Measurements from ENCODE around the gene CCNDBP1. TPM values are rescaled to one million over a fixed set of nuclear protein-coding genes. Genes with fewer than 3 reads are reported as not detected.

CCNDBP1 gene, protein sequence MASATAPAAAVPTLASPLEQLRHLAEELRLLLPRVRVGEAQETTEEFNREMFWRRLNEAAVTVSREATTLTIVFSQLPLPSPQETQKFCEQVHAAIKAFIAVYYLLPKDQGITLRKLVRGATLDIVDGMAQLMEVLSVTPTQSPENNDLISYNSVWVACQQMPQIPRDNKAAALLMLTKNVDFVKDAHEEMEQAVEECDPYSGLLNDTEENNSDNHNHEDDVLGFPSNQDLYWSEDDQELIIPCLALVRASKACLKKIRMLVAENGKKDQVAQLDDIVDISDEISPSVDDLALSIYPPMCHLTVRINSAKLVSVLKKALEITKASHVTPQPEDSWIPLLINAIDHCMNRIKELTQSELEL
- total RNA-seq (10 to 100 TPM; 55.8 to 99.2 (median 79.7) TPM), polyA plus RNA-seq (10 to 100 TPM; 54.6 to 66.7 (median 61.3) TPM)
- long read RNA-seq, donor 1, transcript CCNDBP1-207 (2 exons, 750 nt) = minor isoform, 6 of 72 reads
- long read RNA-seq, donor 1, transcript CCNDBP1-201 (11 exons, 3,660 nt) = major isoform, 64 of 72 reads
- long read RNA-seq, donor 1, partial matches to known transcripts = 0 of 72 reads
- long read RNA-seq, donor 1, other reads (novel, unspliced or antisense) = 0 of 72 reads
- long read RNA-seq, donor 2, transcript CCNDBP1-201 (11 exons, 3,660 nt) = major isoform, 33 of 44 reads
- long read RNA-seq, donor 2, partial matches to known transcripts = 5 of 44 reads
- long read RNA-seq, donor 2, other reads (novel, unspliced or antisense) = 0 of 44 reads

DNA sequence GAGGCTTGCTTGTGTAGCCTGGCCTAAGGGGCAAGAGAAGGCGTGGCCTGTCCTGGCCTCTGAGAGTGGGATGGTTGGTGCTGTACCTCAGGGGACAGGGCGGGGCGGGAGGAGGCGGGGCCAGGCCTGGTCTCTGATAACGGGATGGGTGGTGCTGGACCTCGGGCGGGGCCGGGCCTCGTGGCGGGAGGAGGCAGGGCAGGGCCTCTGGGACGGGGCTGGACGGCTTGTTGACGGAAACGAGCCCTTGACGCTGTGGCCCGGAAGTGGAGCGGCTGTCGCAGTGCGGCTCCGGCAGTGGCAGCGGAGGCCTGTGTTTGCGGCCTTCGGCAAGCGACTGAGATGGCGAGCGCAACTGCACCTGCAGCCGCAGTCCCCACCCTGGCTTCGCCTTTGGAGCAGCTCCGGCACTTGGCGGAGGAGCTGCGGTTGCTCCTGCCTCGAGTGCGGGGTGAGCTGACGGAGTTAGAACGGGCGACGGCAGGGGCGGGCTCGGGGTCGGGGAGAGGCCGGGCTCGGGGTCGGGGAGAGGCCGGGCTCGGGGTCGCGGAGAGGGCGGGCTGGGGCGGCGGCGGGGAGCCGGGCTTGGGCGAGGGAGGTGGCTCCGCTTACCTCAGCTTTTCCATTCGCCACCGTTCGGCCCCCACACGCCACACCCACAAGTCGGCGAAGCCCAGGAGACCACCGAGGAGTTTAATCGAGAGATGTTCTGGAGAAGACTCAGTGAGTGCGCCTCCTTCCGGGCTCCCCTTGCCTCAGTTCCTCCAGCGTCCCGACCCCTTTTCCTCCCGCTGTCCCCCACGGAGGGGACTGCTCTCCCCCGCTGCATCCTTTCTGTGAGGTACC lies at the start of gene CCNDBP1:
Gene CCNDBP1, plus strand, starts transcription at position 247 of the 846 bp plus-strand sequence. Its CDS starts 96 bp downstream, at position 343.
- TF ChIP-seq, protein P1, sequence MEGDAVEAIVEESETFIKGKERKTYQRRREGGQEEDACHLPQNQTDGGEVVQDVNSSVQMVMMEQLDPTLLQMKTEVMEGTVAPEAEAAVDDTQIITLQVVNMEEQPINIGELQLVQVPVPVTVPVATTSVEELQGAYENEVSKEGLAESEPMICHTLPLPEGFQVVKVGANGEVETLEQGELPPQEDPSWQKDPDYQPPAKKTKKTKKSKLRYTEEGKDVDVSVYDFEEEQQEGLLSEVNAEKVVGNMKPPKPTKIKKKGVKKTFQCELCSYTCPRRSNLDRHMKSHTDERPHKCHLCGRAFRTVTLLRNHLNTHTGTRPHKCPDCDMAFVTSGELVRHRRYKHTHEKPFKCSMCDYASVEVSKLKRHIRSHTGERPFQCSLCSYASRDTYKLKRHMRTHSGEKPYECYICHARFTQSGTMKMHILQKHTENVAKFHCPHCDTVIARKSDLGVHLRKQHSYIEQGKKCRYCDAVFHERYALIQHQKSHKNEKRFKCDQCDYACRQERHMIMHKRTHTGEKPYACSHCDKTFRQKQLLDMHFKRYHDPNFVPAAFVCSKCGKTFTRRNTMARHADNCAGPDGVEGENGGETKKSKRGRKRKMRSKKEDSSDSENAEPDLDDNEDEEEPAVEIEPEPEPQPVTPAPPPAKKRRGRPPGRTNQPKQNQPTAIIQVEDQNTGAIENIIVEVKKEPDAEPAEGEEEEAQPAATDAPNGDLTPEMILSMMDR (IDR thresholded peaks at IDR 0.05 in 8 of 11, conservative IDR thresholded peaks at IDR 0.05 in 3 of 11) = peak in 8 of 11 experiments; percentile 21 to 64 (median 43)
- TF ChIP-seq POLR2A (IDR thresholded peaks at IDR 0.05) (peak; percentile 80 to 87 (median 81)), POLR2AphosphoS5 (IDR thresholded peaks at IDR 0.05) (peak; percentile 98 to 99 (median 99))
- Histone ChIP-seq H3K27ac (peak within 1 kb of the TSS; percentile 92 to 99 (median 96)), H3K4me3 (peak within 1 kb of the TSS; percentile 51 to 84 (median 63)), H3K36me3 (peaks cover 0 to 66% (median 26%) of the 10 kb centered on the region in 6 donors), H3K9me3 (no peaks in the 10 kb centered on the region), H3K27me3 (replicated peaks in 1 of 7) (no peaks in the 10 kb centered on the region), H3K4me1 (peaks cover 19 to 54% (median 39%) of the 10 kb centered on the region in 6 donors)
- 0 to 3% (median 1%) methylated on average over 19 to 69 of the region's 69 CpGs for WGBS, 5 donors
- DNase-seq = peak; percentile 100
- intact Hi-C loops (cut with DNase I; ENCODE audit: low total_unique reads) = no loop called here

DNA sequence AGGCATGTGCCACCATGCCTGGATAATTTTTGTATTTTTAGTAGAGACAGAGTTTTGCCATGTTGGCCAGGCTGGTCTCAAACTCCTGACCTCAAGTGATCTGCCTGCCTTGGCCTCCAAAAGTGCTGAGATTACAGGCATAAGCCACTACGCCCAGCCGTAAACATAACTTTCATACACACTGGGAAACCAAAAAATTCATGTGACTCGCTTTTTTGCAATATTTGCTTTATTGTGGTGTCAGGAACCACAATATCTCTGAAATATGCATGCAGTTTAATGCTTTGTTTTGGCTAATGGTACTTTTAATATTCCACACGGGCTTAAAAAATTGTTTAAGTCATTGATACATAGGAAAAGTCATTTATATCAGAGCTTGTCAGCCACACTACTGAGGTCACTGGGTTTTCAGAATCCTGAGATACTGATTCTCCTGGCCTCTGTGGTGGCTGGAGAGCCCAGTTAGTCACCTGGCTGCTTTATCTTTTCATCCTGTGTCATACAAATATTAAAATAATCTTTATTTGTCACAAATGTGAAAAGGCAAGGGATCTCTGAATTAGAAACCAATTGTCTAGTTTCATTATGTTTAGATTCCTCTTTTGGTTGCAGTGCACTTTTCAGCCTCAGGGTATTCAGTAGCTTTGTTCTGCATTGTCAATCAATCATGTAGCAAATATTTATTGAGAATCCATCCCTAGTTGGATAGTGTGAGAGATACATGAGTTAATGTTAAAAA lies 41.8 kb upstream of the CCNDBP1 start:
- Histone ChIP-seq H3K4me1 (peaks cover 3 to 25% (median 14%) of the 10 kb centered on the region in 6 donors), H3K9me3 (no peaks in the 10 kb centered on the region), H3K36me3 (peaks cover 0 to 82% (median 44%) of the 10 kb centered on the region in 6 donors), H3K4me3 (no peak overlapping the region), H3K27ac (peak overlapping the region in 3 of 8 donors; percentile 4 to 24 (median 10)), H3K27me3 (replicated peaks in 1 of 7) (no peaks in the 10 kb centered on the region)
- DNase-seq = no peak
- intact Hi-C loops (cut with DNase I; ENCODE audit: low total_unique reads) = no loop called here
- WGBS, 5 donors = 82 to 91% (median 87%) methylated on average over 4 of the region's 4 CpGs
- TF ChIP-seq POLR2A (IDR thresholded peaks at IDR 0.05) (no peak), POLR2AphosphoS5 (IDR thresholded peaks at IDR 0.05) (no peak)
- TF ChIP-seq, protein P1 (IDR thresholded peaks at IDR 0.05 in 8 of 11, conservative IDR thresholded peaks at IDR 0.05 in 3 of 11) = peak in 2 of 11 experiments; percentile 9 to 18

DNA sequence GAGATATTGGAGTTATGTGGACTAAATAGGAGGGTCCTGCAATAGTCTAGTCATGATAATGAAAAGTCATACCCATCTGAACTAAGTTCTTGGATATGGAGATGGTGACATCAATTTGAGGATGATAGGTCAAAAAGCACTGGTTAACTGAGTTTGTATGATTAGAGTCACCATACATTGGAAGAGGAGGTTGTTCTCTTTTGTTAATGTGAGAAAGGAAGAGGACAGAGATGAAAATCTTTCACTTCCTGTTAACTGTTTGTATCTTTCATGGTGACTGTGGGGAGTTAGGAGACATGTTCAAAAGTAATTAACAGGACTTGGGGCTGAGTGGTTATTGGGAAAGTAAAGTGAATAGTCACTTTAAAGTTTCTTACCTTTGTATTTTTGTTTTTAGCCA lies 40.7 kb upstream of the CCNDBP1 start:
- peaks cover 0 to 82% (median 42%) of the 10 kb centered on the region in 6 donors for H3K36me3 ChIP-seq
- intact Hi-C loops (cut with DNase I; ENCODE audit: low total_unique reads) = no loop called here

More for the DNA sequence above, 40.7 kb upstream of the CCNDBP1 start:
- Histone ChIP-seq H3K27me3 (replicated peaks in 1 of 7) (no peaks in the 10 kb centered on the region), H3K4me1 (peaks cover 3 to 25% (median 14%) of the 10 kb centered on the region in 6 donors), H3K27ac (peak overlapping the region in 2 of 8 donors; percentile 2 to 19), H3K9me3 (no peaks in the 10 kb centered on the region), H3K4me3 (no peak overlapping the region)
- no peak for TF ChIP-seq POLR2AphosphoS5 (IDR thresholded peaks at IDR 0.05)
- TF ChIP-seq, protein P1 (IDR thresholded peaks at IDR 0.05 in 8 of 11, conservative IDR thresholded peaks at IDR 0.05 in 3 of 11) = no peak
- DNase-seq = no peak
